ENCODE measurements around the gene GALNT9. TPM values are rescaled to one million over a fixed set of nuclear protein-coding genes. Genes with fewer than 3 reads are reported as not detected.

GALNT9 gene
- total RNA-seq, 1 experiment from 2014 or later, result 2.6 TPM

GRCh38 chr12:132186208-132186856, 143.1 kb downstream of the GALNT9 start:
- RAD21 ChIA-PET (ENCODE audit: low non-redundant PET in 1 of 2, low total read pairs in 2 of 2, uncharacterized antibody in 2 of 2, unreplicated experiment in 2 of 2), result no interaction called here
- H3K4me1 ChIP-seq (ENCODE audit: control insufficient read depth in 1 of 2, insufficient read depth in 2 of 2, low read length in 2 of 2), result peaks cover 7 to 22% of the 10 kb centered on the region in 2 experiments
- DNase-seq (ENCODE audit: low read depth, low spot score), result no peak
- POLR2A ChIA-PET, result no interaction called here
- no peak for TF ChIP-seq POLR2A (IDR thresholded peaks at IDR 0.05; ENCODE audit: borderline replicate concordance, extremely low read depth, insufficient read depth, insufficient read length)
- TF ChIP-seq EGR1 (IDR thresholded peaks at IDR 0.05; ENCODE audit: low read depth), result no peak
- no TSS peak for BruUV-seq (replicated peaks)
- CTCF ChIA-PET, result no interaction called here
- no peaks in the 10 kb centered on the region for H4K20me1 ChIP-seq (ENCODE audit: insufficient read depth)
- H3K9me2 ChIP-seq (ENCODE audit: insufficient read depth), result no peaks in the 10 kb centered on the region
- ATAC-seq, result no peak
- H3K36me3 ChIP-seq (ENCODE audit: control insufficient read depth in 1 of 2, insufficient read depth in 2 of 2, low read length in 2 of 2), result no peaks in the 10 kb centered on the region
- no peak overlapping the region for H3K9ac ChIP-seq (ENCODE audit: low read length)
- H3K27ac ChIP-seq (ENCODE audit: low read depth, low read length), result no peak overlapping the region
- H2AFZ ChIP-seq (ENCODE audit: low read depth, low read length, poor library complexity, severe bottlenecking), result no peak overlapping the region
- no peaks in the 10 kb centered on the region for H3K9me3 ChIP-seq (ENCODE audit: control insufficient read depth in 1 of 2, insufficient read depth in 1 of 2, low read depth in 1 of 2, low read length in 2 of 2)
- no peak overlapping the region for H3K4me2 ChIP-seq (ENCODE audit: low read length)
- H3K79me2 ChIP-seq (ENCODE audit: insufficient read depth, low read length), result no peaks in the 10 kb centered on the region
- 0 out of 2 replicates have a peak, but pooled peaks cover 6% of the 10 kb centered on the region for H3K27me3 ChIP-seq (ENCODE audit: insufficient read depth, low read length)
- H3K4me3 ChIP-seq (replicated peaks in 1 of 2; ENCODE audit: low read depth in 1 of 2, low read length in 2 of 2), result no peak overlapping the region
- intact Hi-C loops (cut with micrococcal nuclease), result no loop called here

- H3K4me1 ChIP-seq (ENCODE audit: control insufficient read depth in 1 of 2, insufficient read depth in 2 of 2, low read length in 2 of 2), result peaks cover 7 to 22% of the 10 kb centered on the region in 2 experiments
- H3K4me3 ChIP-seq (replicated peaks in 1 of 2; ENCODE audit: low read depth in 1 of 2, low read length in 2 of 2), result no peak overlapping the region
- no peak overlapping the region for H3K9ac ChIP-seq (ENCODE audit: low read length)
- intact Hi-C loops (cut with micrococcal nuclease), result no loop called here
- ChIA-PET POLR2A (no interaction called here), RAD21 (ENCODE audit: low non-redundant PET in 1 of 2, low total read pairs in 2 of 2, uncharacterized antibody in 2 of 2, unreplicated experiment in 2 of 2) (no interaction called here), CTCF (no interaction called here)
- H3K27me3 ChIP-seq (ENCODE audit: insufficient read depth, low read length), result 0 out of 2 replicates have a peak, but pooled peaks cover 6% of the 10 kb centered on the region
- H2AFZ ChIP-seq (ENCODE audit: low read depth, low read length, poor library complexity, severe bottlenecking), result no peak overlapping the region
- H3K4me2 ChIP-seq (ENCODE audit: low read length), result no peak overlapping the region
- no peaks in the 10 kb centered on the region for H3K9me3 ChIP-seq (ENCODE audit: control insufficient read depth in 1 of 2, insufficient read depth in 1 of 2, low read depth in 1 of 2, low read length in 2 of 2)
- TF ChIP-seq CEBPB (IDR thresholded peaks at IDR 0.05; ENCODE audit: low read depth), result no peak
- no peak for TF ChIP-seq EZH2phosphoT487 (IDR thresholded peaks at IDR 0.05; ENCODE audit: borderline replicate concordance)
- no TSS peak for BruUV-seq (replicated peaks)
- H3K27ac ChIP-seq (ENCODE audit: low read depth, low read length), result no peak overlapping the region
- H4K20me1 ChIP-seq (ENCODE audit: insufficient read depth), result no peaks in the 10 kb centered on the region
- no peaks in the 10 kb centered on the region for H3K79me2 ChIP-seq (ENCODE audit: insufficient read depth, low read length)
- no peaks in the 10 kb centered on the region for H3K9me2 ChIP-seq (ENCODE audit: insufficient read depth)
- DNase-seq (ENCODE audit: low read depth, low spot score) (no peak), ATAC-seq (no peak)
- no peaks in the 10 kb centered on the region for H3K36me3 ChIP-seq (ENCODE audit: control insufficient read depth in 1 of 2, insufficient read depth in 2 of 2, low read length in 2 of 2)
Measured at GRCh38 chr12:132185705-132186104, 143.7 kb downstream of the GALNT9 start.

All from HCT116 (cell line).